Heart right ventricle (tissue), 16 donors: ENCODE results near the gene GNGT1. TPM values are rescaled to one million over a fixed set of nuclear protein-coding genes. Genes with fewer than 3 reads are reported as not detected.
A peak's percentile ranks its signal among the peaks of the same experiment; 100 is the strongest.

Experiments
- ATAC-seq, 8 donors: fragments of 200-7000 bp; cut with Tn5 transposase; one replicate each; pipeline ENCODE4 v1.9.1; 2020; ENCODE audit warnings: mild to moderate bottlenecking in 8 of 8, moderate library complexity in 8 of 8, moderate number of reproducible peaks in 1 of 8
- DNase-seq, 2 donors: peaks; one replicate each; pipeline ENCODE4 v3.0.0-alpha.2; 2020
- H3K27ac ChIP-seq, 10 donors: fragments of 200-600 bp; sonication (generic) in 2 of 10; one replicate each; pipeline versions ENCODE4 v1.5.0 to v1.8.0; 2020 to 2022; ENCODE audit warnings: mild to moderate bottlenecking in 3 of 10
- H3K27me3 ChIP-seq, 7 donors: fragments of 200-600 bp; one replicate each; pipeline ENCODE4 v1.8.0; 2021 to 2022; ENCODE audit warnings: mild to moderate bottlenecking in 2 of 7
- H3K36me3 ChIP-seq, 9 donors: fragments of 200-600 bp; sonication (generic) in 1 of 9; one replicate each; pipeline versions ENCODE4 v1.5.0 to v1.8.0; 2020 to 2022; ENCODE audit warnings: mild to moderate bottlenecking in 2 of 9
- H3K4me1 ChIP-seq, 9 donors: fragments of 200-600 bp; sonication (generic) in 1 of 9; one replicate each; pipeline versions ENCODE4 v1.5.0 to v1.8.0; 2020 to 2022; ENCODE audit warnings: mild to moderate bottlenecking in 4 of 9
- H3K4me3 ChIP-seq, 10 donors: fragments of 200-600 bp; sonication (generic) in 2 of 10; one replicate each; pipeline versions ENCODE4 v1.5.0 to v1.8.0; 2020 to 2022; ENCODE audit warnings: mild to moderate bottlenecking in 7 of 10, moderate library complexity in 2 of 10
- H3K9me3 ChIP-seq, 11 donors: fragments of 200-600 bp in 10 of 11; sonication (generic) in 2 of 11; one replicate each; pipeline versions ENCODE4 v1.5.0 to v1.8.0; 2013 to 2022; ENCODE audit warnings: mild to moderate bottlenecking in 2 of 11, control low read depth in 1 of 11, moderate library complexity in 1 of 11
- WGBS, 2 donors: extraction: QIAGEN DNeasy Blood & Tissue Kit; methylation state at CpG; one replicate each; pipeline ENCODE4 v1.1.7; 2013; ENCODE audit warnings: inconsistent platforms in 1 of 2; 5-methylcytosine and 5-hydroxymethylcytosine counted together
- intact Hi-C, 10 donors: fragments of 100-400 bp; cut with DNase I; formaldehyde crosslinking; loops; one replicate each; pipeline versions ENCODE4 v1.11.1 to v1.14.2; 2022
- polyA plus RNA-seq, 2 donors: library from polyadenylated mRNA; stranded (reverse); fragments of 200-250 nt; gene quantifications; one replicate each; pipeline ENCODE4 v1.2.3, GENCODE V29; 2013
- total RNA-seq, 10 donors: library from RNA; stranded (reverse); fragmentation: NEBNext Ultra II Directional in 3 of 10; extraction: Animal tissue kit (Norgen Biotek cat#: 25700) in 3 of 10; gene quantifications; one replicate each; pipeline versions ENCODE4 v1.2.1 to v1.2.4, GENCODE V29; 2021 to 2023
- TF ChIP-seq, protein P1 (sequence below), 9 donors: fragments of 200-600 bp; sonication (generic) in 2 of 9; IDR thresholded peaks; one replicate each; pipeline versions ENCODE4 v1.5.0 to v1.8.0; 2021 to 2022; ENCODE audit warnings: antibody characterized with exemption in 9 of 9, mild to moderate bottlenecking in 5 of 9, moderate library complexity in 1 of 9
- donor health status: Arrhythmogenic right ventricular cardiomyopathy.
- donor health status: ischemic (EF 13 %, LVEDD 7.1; RV severe dilation, severe dysfunction).
- donor health status: healthy with polysubstance abuse.
- donor health status: DM: no; HTN: yes; CAD: no.
- donor health status: DM: no; HTN: no; CAD: no.
- donor health status: ischemic (EF 25% LVEDD 6.9; RV normal size, moderate dysfunction).
- donor health status: ischemic (EF 25% LVEDD 5.7; RV mildly dilated, moderate dysfunction).
- donor health status: healthy.
- donor health status: DM: yes; HTN: yes; CAD: no.
- donor health status: Ischemic cardiomyopathy.
- donor health status: ischemic (EF 35%, LVEDD 5.7; RV mildly dilated, moderate dysfunction).
- donor health status: nonischemic (EF 11% LVEDD 7.7; RV severe dilation, severe dysfunction).
- donor health status: DM: yes; HTN: yes; CAD: no.
- donor health status: PGD.
- donor health status: ischemic (EF 29% LVEDD 5.4; RV normal size, mild dysfunction).
- donor health status: nonischemic (EF 23%, LVEDD 6.1; RV moderate dilation, normal function).

Gene GNGT1
- total and polyA plus RNA-seq, 12 donors: not detected

DNA sequence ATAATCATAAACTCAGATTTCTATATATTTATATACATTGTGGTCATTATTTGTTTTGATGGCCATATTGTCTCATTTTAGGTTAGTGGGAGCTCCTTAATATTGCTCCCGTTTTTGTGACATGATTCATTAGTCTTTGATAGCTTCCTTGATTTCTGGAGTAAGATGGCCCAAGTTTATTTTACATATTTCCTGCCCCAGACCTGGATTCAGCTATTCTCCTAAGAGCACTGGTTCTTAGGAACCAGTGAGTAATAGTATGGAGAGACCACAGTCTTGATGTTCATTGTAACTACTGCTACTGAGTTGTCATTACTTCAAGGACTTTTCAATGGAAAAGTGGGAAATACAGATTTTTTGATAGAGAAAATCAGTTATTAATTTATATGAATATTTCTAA lies 21.8 kb upstream of the GNGT1 start:
- no peak overlapping the region for H3K27ac ChIP-seq
- DNase-seq (no peak), ATAC-seq (no peak)
- no peaks in the 10 kb centered on the region for H3K4me1 ChIP-seq
- 84 to 90% methylated on average over 1 of the region's 1 CpG for WGBS, 2 donors
- TF ChIP-seq, protein P1, sequence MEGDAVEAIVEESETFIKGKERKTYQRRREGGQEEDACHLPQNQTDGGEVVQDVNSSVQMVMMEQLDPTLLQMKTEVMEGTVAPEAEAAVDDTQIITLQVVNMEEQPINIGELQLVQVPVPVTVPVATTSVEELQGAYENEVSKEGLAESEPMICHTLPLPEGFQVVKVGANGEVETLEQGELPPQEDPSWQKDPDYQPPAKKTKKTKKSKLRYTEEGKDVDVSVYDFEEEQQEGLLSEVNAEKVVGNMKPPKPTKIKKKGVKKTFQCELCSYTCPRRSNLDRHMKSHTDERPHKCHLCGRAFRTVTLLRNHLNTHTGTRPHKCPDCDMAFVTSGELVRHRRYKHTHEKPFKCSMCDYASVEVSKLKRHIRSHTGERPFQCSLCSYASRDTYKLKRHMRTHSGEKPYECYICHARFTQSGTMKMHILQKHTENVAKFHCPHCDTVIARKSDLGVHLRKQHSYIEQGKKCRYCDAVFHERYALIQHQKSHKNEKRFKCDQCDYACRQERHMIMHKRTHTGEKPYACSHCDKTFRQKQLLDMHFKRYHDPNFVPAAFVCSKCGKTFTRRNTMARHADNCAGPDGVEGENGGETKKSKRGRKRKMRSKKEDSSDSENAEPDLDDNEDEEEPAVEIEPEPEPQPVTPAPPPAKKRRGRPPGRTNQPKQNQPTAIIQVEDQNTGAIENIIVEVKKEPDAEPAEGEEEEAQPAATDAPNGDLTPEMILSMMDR (IDR thresholded peaks at IDR 0.05): no peak
- no peak overlapping the region for H3K4me3 ChIP-seq
- H3K27me3 ChIP-seq: peaks cover 0 to 8% (median 0%) of the 10 kb centered on the region in 7 donors
- intact Hi-C loops: no loop called here
- H3K36me3 ChIP-seq: no peaks in the 10 kb centered on the region
- peaks cover 0 to 10% (median 5%) of the 10 kb centered on the region in 11 donors for H3K9me3 ChIP-seq

DNA sequence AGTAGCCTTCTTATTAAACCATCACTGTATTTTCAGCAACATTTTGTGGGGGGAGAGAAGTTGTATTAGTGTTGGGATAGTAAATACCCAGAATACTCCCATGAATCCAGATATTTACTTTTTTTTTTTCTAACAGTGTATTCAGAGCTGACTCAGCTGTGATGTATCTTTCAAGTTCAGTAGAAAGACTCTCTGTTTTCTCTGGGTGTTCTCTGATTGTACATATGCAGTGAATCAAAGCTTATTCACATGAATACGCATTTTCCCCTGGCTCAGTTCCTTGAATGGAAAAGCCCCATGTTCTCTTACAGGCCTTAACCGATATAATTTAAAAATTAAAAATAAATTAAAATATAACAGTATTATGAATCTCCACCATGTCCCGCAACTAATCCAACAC lies 17.1 kb upstream of the GNGT1 start:
- 88 to 92% methylated on average over 3 of the region's 3 CpGs for WGBS, 2 donors
- peak overlapping the region in 5 of 10 donors; percentile 62 to 68 (median 65) for H3K4me3 ChIP-seq
- H3K4me1 ChIP-seq: peaks cover 0 to 13% (median 0%) of the 10 kb centered on the region in 9 donors
- H3K9me3 ChIP-seq: no peaks in the 10 kb centered on the region
- no peak for DNase-seq
- TF ChIP-seq, protein P1 (IDR thresholded peaks at IDR 0.05): no peak
- intact Hi-C loops: loop anchor here in 1 of 10 donors (5.0 kb wide), 1 partner anchor 198 kb away; no protein-coding TSS in a partner anchor
- no peaks in the 10 kb centered on the region for H3K36me3 ChIP-seq
- peaks cover 0 to 33% (median 9%) of the 10 kb centered on the region in 7 donors for H3K27me3 ChIP-seq
- H3K27ac ChIP-seq: no peak overlapping the region
- no peak for ATAC-seq

DNA sequence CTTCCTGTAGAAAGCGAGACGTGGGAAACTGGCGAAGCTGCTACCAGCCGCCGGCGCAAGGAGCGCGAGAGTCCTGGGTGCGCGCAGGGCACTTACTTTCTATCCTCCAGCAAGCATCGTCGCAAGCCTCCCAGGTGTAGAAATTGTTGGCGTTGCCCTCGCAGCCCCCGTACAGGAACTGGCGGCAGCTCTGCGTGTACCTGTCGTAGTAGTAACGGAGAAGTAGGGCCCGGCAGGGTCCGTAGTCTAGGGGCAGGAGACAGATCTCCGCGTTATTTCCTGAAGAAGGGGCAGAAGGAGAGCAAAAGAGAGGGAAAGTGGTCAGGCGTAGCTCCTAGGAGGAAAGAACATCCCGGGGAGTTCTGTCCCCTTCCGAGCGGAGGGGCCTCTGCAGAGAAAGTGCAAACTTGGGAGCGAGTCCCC lies 16.3 kb upstream of the GNGT1 start:
- TF ChIP-seq, protein P1 (IDR thresholded peaks at IDR 0.05): peak in 1 of 9 donors; percentile 6
- no peaks in the 10 kb centered on the region for H3K36me3 ChIP-seq
- no peaks in the 10 kb centered on the region for H3K9me3 ChIP-seq
- peaks cover 0 to 33% (median 9%) of the 10 kb centered on the region in 7 donors for H3K27me3 ChIP-seq
- intact Hi-C loops: loop anchor here in 2 of 10 donors (10.0 kb wide), 2 partner anchors 325 to 545 kb away; no protein-coding TSS in a partner anchor
- H3K4me3 ChIP-seq: peak overlapping the region; percentile 41 to 68 (median 62)
- peaks cover 0 to 21% (median 7%) of the 10 kb centered on the region in 9 donors for H3K4me1 ChIP-seq
- H3K27ac ChIP-seq: peak overlapping the region in 9 of 10 donors; percentile 13 to 66 (median 46)
- DNase-seq (peak in 1 of 2 donors; percentile 17), ATAC-seq (peak in 7 of 8 donors; percentile 39 to 77 (median 61))
- WGBS, 2 donors: 1 to 2% methylated on average over 28 of the region's 28 CpGs

DNA sequence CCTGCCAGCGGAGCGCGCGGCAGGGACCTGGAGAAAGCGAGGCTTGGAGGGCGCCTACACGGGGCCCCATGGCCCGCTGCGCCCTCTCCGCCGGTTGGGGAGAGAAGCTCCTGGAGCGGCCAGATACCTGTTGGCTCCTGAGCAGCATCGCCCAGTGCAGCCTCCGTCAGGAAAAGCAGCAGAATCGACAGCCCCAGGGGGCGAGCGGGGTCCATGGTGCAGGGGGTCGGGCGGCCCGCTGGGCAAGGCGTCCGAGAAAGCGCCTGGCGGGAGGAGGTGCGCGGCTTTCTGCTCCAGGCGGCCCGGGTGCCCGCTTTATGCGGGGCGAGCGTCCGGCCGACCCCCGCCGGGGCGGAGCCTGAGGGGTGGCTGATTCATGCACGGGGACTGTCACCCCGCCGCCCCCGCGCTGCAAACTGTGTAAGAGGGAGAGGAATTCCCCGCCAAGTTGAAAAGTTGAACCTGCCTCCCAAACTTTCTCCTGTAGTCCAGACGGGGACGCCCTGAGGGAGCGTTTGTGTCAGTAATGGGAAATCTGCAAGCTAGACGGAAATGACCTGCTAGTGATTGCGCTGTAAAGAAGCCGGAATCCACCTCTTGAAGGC lies 15.8 kb upstream of the GNGT1 start, which contains the start of gene TFPI2:
TSS of gene TFPI2 (minus strand) at position 290 of the 605 bp plus-strand sequence. CDS start at position 215, 75 bp downstream.
- Histone ChIP-seq H3K4me1 (peaks cover 0 to 26% (median 11%) of the 10 kb centered on the region in 9 donors), H3K36me3 (no peaks in the 10 kb centered on the region), H3K9me3 (no peaks in the 10 kb centered on the region), H3K27ac (peak within 1 kb of the TSS in 9 of 10 donors; percentile 13 to 66 (median 46)), H3K27me3 (peaks cover 0 to 33% (median 9%) of the 10 kb centered on the region in 7 donors), H3K4me3 (peak within 1 kb of the TSS; percentile 41 to 68 (median 62))
- intact Hi-C loops: loop anchor here in 2 of 10 donors (10.0 kb wide), 2 partner anchors 324 to 544 kb away; no protein-coding TSS in a partner anchor
- WGBS, 2 donors: 1% methylated on average over 49 of the region's 49 CpGs
- TF ChIP-seq, protein P1 (IDR thresholded peaks at IDR 0.05): peak in 3 of 9 donors; percentile 18 to 41 (median 24)
- ATAC-seq (peak; percentile 62 to 85 (median 79)), DNase-seq (peak; percentile 15 to 47)
